ENCODE measurements around the gene MRTFA. TPM values are rescaled to one million over a fixed set of nuclear protein-coding genes. Genes with fewer than 3 reads are reported as not detected.

The MRTFA gene
- total RNA-seq, 2 experiments from 2014 or later: 47.7 to 66.9 TPM

DNA sequence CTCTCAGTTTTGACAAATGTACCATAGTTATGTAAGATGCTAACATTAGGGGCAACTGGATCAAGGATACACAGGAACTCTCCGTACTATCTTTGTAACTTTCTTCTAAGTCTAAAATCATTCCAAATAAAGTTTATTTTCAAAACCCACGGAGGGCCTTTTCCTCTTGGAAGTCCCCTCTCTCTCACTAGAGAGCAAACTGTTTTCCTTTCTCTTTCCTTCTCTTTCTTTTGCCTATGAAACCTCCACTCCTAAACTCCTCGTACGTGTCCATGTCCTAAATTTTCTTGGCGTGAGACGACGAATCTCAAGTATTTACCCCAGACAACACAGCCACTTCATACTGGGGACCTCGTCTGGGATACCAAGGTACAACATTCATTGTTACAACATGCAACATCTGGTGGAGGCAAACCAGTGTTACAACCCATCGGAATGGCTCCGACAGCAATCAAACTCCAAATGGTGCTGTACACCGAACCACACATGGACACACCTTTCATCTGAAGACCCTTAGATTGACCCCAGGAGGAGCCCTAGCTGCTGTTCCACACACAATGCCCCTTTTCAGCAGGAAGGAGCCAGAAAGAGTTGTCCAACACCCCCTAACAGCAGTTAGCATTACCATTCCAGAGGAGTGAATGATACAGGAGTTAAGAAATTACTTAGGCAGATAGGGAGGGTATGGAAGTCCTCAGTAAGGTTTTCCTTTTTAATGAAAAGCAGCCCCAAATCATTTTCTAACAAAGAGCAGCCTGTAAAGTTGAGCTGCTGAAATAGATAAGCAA is 158.0 kb downstream of the MRTFA start:
- no peak for TF ChIP-seq EZH2phosphoT487 (IDR thresholded peaks at IDR 0.05; ENCODE audit: borderline replicate concordance, low read depth, low read length)
- TF ChIP-seq, protein P1, sequence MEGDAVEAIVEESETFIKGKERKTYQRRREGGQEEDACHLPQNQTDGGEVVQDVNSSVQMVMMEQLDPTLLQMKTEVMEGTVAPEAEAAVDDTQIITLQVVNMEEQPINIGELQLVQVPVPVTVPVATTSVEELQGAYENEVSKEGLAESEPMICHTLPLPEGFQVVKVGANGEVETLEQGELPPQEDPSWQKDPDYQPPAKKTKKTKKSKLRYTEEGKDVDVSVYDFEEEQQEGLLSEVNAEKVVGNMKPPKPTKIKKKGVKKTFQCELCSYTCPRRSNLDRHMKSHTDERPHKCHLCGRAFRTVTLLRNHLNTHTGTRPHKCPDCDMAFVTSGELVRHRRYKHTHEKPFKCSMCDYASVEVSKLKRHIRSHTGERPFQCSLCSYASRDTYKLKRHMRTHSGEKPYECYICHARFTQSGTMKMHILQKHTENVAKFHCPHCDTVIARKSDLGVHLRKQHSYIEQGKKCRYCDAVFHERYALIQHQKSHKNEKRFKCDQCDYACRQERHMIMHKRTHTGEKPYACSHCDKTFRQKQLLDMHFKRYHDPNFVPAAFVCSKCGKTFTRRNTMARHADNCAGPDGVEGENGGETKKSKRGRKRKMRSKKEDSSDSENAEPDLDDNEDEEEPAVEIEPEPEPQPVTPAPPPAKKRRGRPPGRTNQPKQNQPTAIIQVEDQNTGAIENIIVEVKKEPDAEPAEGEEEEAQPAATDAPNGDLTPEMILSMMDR (conservative IDR thresholded peaks at IDR 0.05; ENCODE audit: low read length): no peak
- Histone ChIP-seq H3K4me1 (ENCODE audit: insufficient read depth, low read length, poor library complexity, severe bottlenecking) (peaks cover 55% of the 10 kb centered on the region), H4K20me1 (ENCODE audit: insufficient read depth, low read length) (no peaks in the 10 kb centered on the region), H3K9me3 (ENCODE audit: low read length) (no peaks in the 10 kb centered on the region), H3K9me2 (ENCODE audit: insufficient read depth, low read length) (no peaks in the 10 kb centered on the region), H3K4me2 (ENCODE audit: low read length) (no peak overlapping the region), H2AFZ (ENCODE audit: low read length) (no peak overlapping the region), H3K36me3 (ENCODE audit: insufficient read depth, low read length) (no peaks in the 10 kb centered on the region; the same call in 1 of the 2 replicates), H3K4me3 (ENCODE audit: low read depth, low read length, poor library complexity, severe bottlenecking) (no peak overlapping the region), H3K79me2 (ENCODE audit: insufficient read depth, low read depth, low read length) (peaks cover 12% of the 10 kb centered on the region; the same call in 1 of the 2 replicates), H3K27ac (ENCODE audit: low read depth, low read length, poor library complexity, severe bottlenecking) (no peak overlapping the region)
- ChIA-PET CTCF (ENCODE audit: unreplicated experiment) (no interaction called here), POLR2A (interaction anchor here (0.6 to 1.5 kb wide), 4 partner anchors 16 to 117 kb away, joined by 3 read pairs; no protein-coding TSS in a partner anchor)
- intact Hi-C loops (cut with micrococcal nuclease; ENCODE audit: unreplicated experiment): no loop called here
- no peak for DNase-seq (ENCODE audit: low spot score)
- no TSS peak for BruUV-seq (replicated peaks)

GRCh38 chr22:40477683-40478337 is 158.7 kb downstream of the MRTFA start:
- H3K4me3 ChIP-seq (ENCODE audit: low read depth, low read length, poor library complexity, severe bottlenecking): no peak overlapping the region
- peaks cover 58% of the 10 kb centered on the region for H3K4me1 ChIP-seq (ENCODE audit: insufficient read depth, low read length, poor library complexity, severe bottlenecking)
- no peak for TF ChIP-seq EZH2phosphoT487 (IDR thresholded peaks at IDR 0.05; ENCODE audit: borderline replicate concordance, low read depth, low read length)
- TF ChIP-seq, protein P1 (conservative IDR thresholded peaks at IDR 0.05; ENCODE audit: low read length): no peak
- no peaks in the 10 kb centered on the region for H3K9me2 ChIP-seq (ENCODE audit: insufficient read depth, low read length)
- ChIA-PET CTCF (ENCODE audit: unreplicated experiment) (no interaction called here), POLR2A (interaction anchor here (0.6 to 1.5 kb wide), 4 partner anchors 16 to 187 kb away, joined by 3 to 8 read pairs (median 3); no protein-coding TSS in a partner anchor)
- peaks cover 14% of the 10 kb centered on the region; the same call in 1 of the 2 replicates for H3K79me2 ChIP-seq (ENCODE audit: insufficient read depth, low read depth, low read length)
- no peaks in the 10 kb centered on the region for H3K9me3 ChIP-seq (ENCODE audit: low read length)
- intact Hi-C loops (cut with micrococcal nuclease; ENCODE audit: unreplicated experiment): no loop called here
- BruUV-seq (replicated peaks): no TSS peak
- no peak overlapping the region for H3K27ac ChIP-seq (ENCODE audit: low read depth, low read length, poor library complexity, severe bottlenecking)
- no peak for DNase-seq (ENCODE audit: low spot score)
- no peaks in the 10 kb centered on the region for H4K20me1 ChIP-seq (ENCODE audit: insufficient read depth, low read length)
- no peaks in the 10 kb centered on the region; the same call in 1 of the 2 replicates for H3K36me3 ChIP-seq (ENCODE audit: insufficient read depth, low read length)
- no peak overlapping the region for H3K4me2 ChIP-seq (ENCODE audit: low read length)
- H2AFZ ChIP-seq (ENCODE audit: low read length): no peak overlapping the region
